H9 (cell line): ENCODE results near the gene DCAF15. TPM values are rescaled to one million over a fixed set of nuclear protein-coding genes. Genes with fewer than 3 reads are reported as not detected.

Experiments
- DNase-seq: peaks from one replicate; pipeline ENCODE4 v3.0.0-alpha.2; 2017
- H2AFZ ChIP-seq: one replicate; pipeline ENCODE4 v1.6.1; 2013; ENCODE audit warnings: mild to moderate bottlenecking, low read length, control low read depth, moderate library complexity
- H2AK5ac ChIP-seq: 2 replicates; pipeline ENCODE4 v1.6.1; 2013; ENCODE audit warnings: low read length, control low read depth, mixed read lengths; ENCODE audit not compliant: insufficient read length
- H2BK120ac ChIP-seq: one replicate; pipeline ENCODE4 v1.6.1; 2013; ENCODE audit warnings: low read depth, mild to moderate bottlenecking, low read length, control low read depth, inconsistent platforms; ENCODE audit not compliant: poor library complexity, severe bottlenecking
- H2BK12ac ChIP-seq: 2 replicates; pipeline ENCODE4 v1.6.1; 2013; ENCODE audit warnings: low read length, control low read depth, mixed read lengths, low read depth; ENCODE audit not compliant: insufficient read length
- H2BK15ac ChIP-seq: 2 replicates; pipeline ENCODE4 v1.6.1; 2013; ENCODE audit warnings: low read depth, low read length, control low read depth
- H2BK20ac ChIP-seq: one replicate; pipeline ENCODE4 v1.6.1; 2013; ENCODE audit warnings: low read depth, mild to moderate bottlenecking, low read length, control low read depth, inconsistent platforms; ENCODE audit not compliant: poor library complexity, severe bottlenecking
- H2BK5ac ChIP-seq: 2 replicates; pipeline ENCODE4 v1.6.1; 2013; ENCODE audit warnings: low read length, control low read depth, mixed read lengths; ENCODE audit not compliant: insufficient read length
- H3K14ac ChIP-seq: 2 replicates; pipeline ENCODE4 v1.6.1; 2013; ENCODE audit warnings: low read length, control low read depth; ENCODE audit not compliant: insufficient read depth
- H3K18ac ChIP-seq: 2 replicates; pipeline ENCODE4 v1.6.1; 2013; ENCODE audit warnings: low read depth, mild to moderate bottlenecking, mixed read lengths, low read length, control low read depth; ENCODE audit not compliant: insufficient read length
- H3K23ac ChIP-seq: 2 replicates; pipeline ENCODE4 v1.6.1; 2013; ENCODE audit warnings: low read length, control low read depth, mixed read lengths, low read depth; ENCODE audit not compliant: insufficient read length
- H3K23me2 ChIP-seq: 2 replicates; pipeline ENCODE4 v1.6.1; 2013; ENCODE audit warnings: low read depth, mild to moderate bottlenecking, mixed read lengths, low read length, control low read depth; ENCODE audit not compliant: insufficient read length, poor library complexity, severe bottlenecking
- H3K27ac ChIP-seq: 2 replicates; pipeline ENCODE4 v1.5.1; 2013; ENCODE audit warnings: low read length, control low read depth, mixed read lengths, low read depth; ENCODE audit not compliant: insufficient read length
- H3K27me3 ChIP-seq: 2 replicates; pipeline ENCODE4 v1.6.1; 2013; ENCODE audit warnings: low read length, control low read depth, inconsistent platforms; ENCODE audit not compliant: insufficient read depth
- H3K4ac ChIP-seq: 2 replicates; pipeline ENCODE4 v1.6.1; 2013; ENCODE audit warnings: low read depth, mild to moderate bottlenecking, control low read depth, inconsistent platforms, low read length, moderate library complexity
- H3K4me1 ChIP-seq: 2 replicates; pipeline ENCODE4 v1.6.1; 2013; ENCODE audit warnings: low read length, control low read depth, inconsistent platforms; ENCODE audit not compliant: insufficient read depth
- H3K4me2 ChIP-seq: 2 replicates; pipeline ENCODE4 v1.6.1; 2013; ENCODE audit warnings: low read length, control low read depth, mixed read lengths; ENCODE audit not compliant: insufficient read length, insufficient read depth
- H3K56ac ChIP-seq: 2 replicates; pipeline ENCODE4 v1.6.1; 2013; ENCODE audit warnings: low read depth, mild to moderate bottlenecking, mixed read lengths, low read length, control low read depth; ENCODE audit not compliant: insufficient read length
- H3K79me1 ChIP-seq: 2 replicates; pipeline ENCODE4 v1.6.1; 2013; ENCODE audit warnings: low read depth, mild to moderate bottlenecking, moderate library complexity, low read length, control low read depth, inconsistent platforms; ENCODE audit not compliant: insufficient read depth, poor library complexity, severe bottlenecking
- H3K79me2 ChIP-seq: 2 replicates; pipeline ENCODE4 v1.6.1; 2013; ENCODE audit warnings: low read length, control low read depth, inconsistent platforms; ENCODE audit not compliant: insufficient read depth
- H3K9ac ChIP-seq: 2 replicates; pipeline ENCODE4 v1.6.1; 2013; ENCODE audit warnings: low read length, control low read depth, mixed read lengths; ENCODE audit not compliant: insufficient read length; ENCODE audit errors: extremely low read depth
- H3K9me3 ChIP-seq: one replicate; pipeline ENCODE4 v1.6.1; 2013; ENCODE audit warnings: low read depth, low read length, inconsistent platforms; ENCODE audit not compliant: control insufficient read depth
- H3T11ph ChIP-seq: one replicate; pipeline ENCODE4 v1.6.1; 2013; ENCODE audit warnings: mild to moderate bottlenecking, low read length, control low read depth, inconsistent platforms
- H4K20me1 ChIP-seq: one replicate; pipeline ENCODE4 v1.6.1; 2013; ENCODE audit not compliant: control insufficient read depth, insufficient read length, insufficient read depth
- H4K5ac ChIP-seq: 2 replicates; pipeline ENCODE4 v1.6.1; 2013; ENCODE audit warnings: low read depth, mild to moderate bottlenecking, mixed read lengths, low read length, control low read depth; ENCODE audit not compliant: insufficient read length
- H4K8ac ChIP-seq: replicated peaks from 2 replicates; pipeline ENCODE4 v1.6.1; 2013; ENCODE audit warnings: low read length, control low read depth, mixed read lengths, low read depth; ENCODE audit not compliant: insufficient read length
- H4K91ac ChIP-seq: 2 replicates; pipeline ENCODE4 v1.6.1; 2013; ENCODE audit warnings: low read depth, mild to moderate bottlenecking, moderate library complexity, mixed read lengths, low read length, control low read depth; ENCODE audit not compliant: insufficient read length
- H3K27ac Mint-ChIP-seq, 3 experiments: 2 replicates in 2 of 3; 3 replicates in 1 of 3; pipeline ENCODE4 v1.8.0; 2020 to 2021; ENCODE audit warnings: mixed read lengths in 3 of 3, mild to moderate bottlenecking in 1 of 3, moderate library complexity in 1 of 3
- H3K27me3 Mint-ChIP-seq: 2 replicates; pipeline ENCODE4 v1.8.0; 2021; ENCODE audit warnings: low read depth, mild to moderate bottlenecking, moderate library complexity, mixed read lengths
- H3K36me3 Mint-ChIP-seq, 3 experiments: 2 replicates in 2 of 3; 3 replicates in 1 of 3; pipeline ENCODE4 v1.8.0; 2020 to 2021; ENCODE audit warnings: low read depth in 3 of 3, mixed read lengths in 3 of 3; ENCODE audit not compliant: insufficient read depth in 1 of 3
- H3K4me1 Mint-ChIP-seq, 2 experiments: 2 replicates each; pipeline ENCODE4 v1.8.0; 2020; ENCODE audit warnings: mixed read lengths in 2 of 2
- H3K4me3 Mint-ChIP-seq, 2 experiments: 2 replicates in 1 of 2; 3 replicates in 1 of 2; pipeline ENCODE4 v1.8.0; 2020 to 2021; ENCODE audit warnings: mild to moderate bottlenecking in 2 of 2, mixed read lengths in 2 of 2, moderate library complexity in 1 of 2
- H3K9me3 Mint-ChIP-seq, 2 experiments: 2 replicates in 1 of 2; 3 replicates in 1 of 2; pipeline ENCODE4 v1.8.0; 2020; ENCODE audit warnings: mild to moderate bottlenecking in 2 of 2, mixed read lengths in 2 of 2, moderate library complexity in 1 of 2
- CTCF ChIP-seq: fragments of 200-600 bp; sonication (generic); conservative IDR thresholded peaks from 3 replicates; pipeline ENCODE4 v1.8.0; 2021; ENCODE audit warnings: antibody characterized with exemption, mild to moderate bottlenecking
- WGBS: extraction: QIAGEN DNeasy Blood & Tissue Kit; methylation state at CpG from one replicate; pipeline ENCODE4 v1.1.7; 2013; ENCODE audit warnings: missing lambda C conversion rate, low lambda C conversion rate, mixed read lengths; ENCODE audit not compliant: insufficient read length; ENCODE audit errors: extremely low coverage; 5-methylcytosine and 5-hydroxymethylcytosine counted together
- total RNA-seq: library from RNA; stranded (reverse); gene quantifications from 2 replicates; pipeline ENCODE4 v1.2.1, GENCODE V29; 2021

DCAF15 gene
- total RNA-seq, 1 experiment from 2014 or later, result 82.5 TPM

GRCh38 chr19:13929956-13930355, 22.4 kb upstream of the DCAF15 start:
- Histone ChIP-seq H3K4me2 (no peak overlapping the region), H3K23me2 (no peaks in the 10 kb centered on the region), H3K27ac (no peak overlapping the region), H3T11ph (no peak overlapping the region), H2BK120ac (no peak overlapping the region), H3K56ac (no peak overlapping the region), H3K23ac (no peak overlapping the region), H2AK5ac (no peak overlapping the region), H3K9ac (no peak overlapping the region), H3K9me3 (no peaks in the 10 kb centered on the region), H4K5ac (no peak overlapping the region), H3K4me1 (peaks cover 3% of the 10 kb centered on the region; the same call in 1 of the 2 replicates), H2BK12ac (no peak overlapping the region), H2AFZ (no peak overlapping the region), H2BK20ac (no peak overlapping the region), H4K20me1 (peaks cover 5% of the 10 kb centered on the region), H3K79me2 (no peaks in the 10 kb centered on the region), H3K14ac (no peak overlapping the region), H3K4ac (no peak overlapping the region), H3K18ac (no peak overlapping the region), H3K79me1 (no peaks in the 10 kb centered on the region), H3K27me3 (no peaks in the 10 kb centered on the region), H4K91ac (no peak overlapping the region), H2BK5ac (no peak overlapping the region), H2BK15ac (no peak overlapping the region), H4K8ac (no peak overlapping the region)
- TF ChIP-seq CTCF, result no peak
- Mint-ChIP-seq H3K9me3 (no peaks in the 10 kb centered on the region), H3K27ac (no peak overlapping the region), H3K4me1 (peaks cover 6 to 10% of the 10 kb centered on the region in 2 experiments), H3K4me3 (no peak overlapping the region), H3K27me3 (no peaks in the 10 kb centered on the region; the same call in 1 of the 2 replicates), H3K36me3 (peaks cover 14 to 36% (median 28%) of the 10 kb centered on the region in 3 experiments; a peak in 6 of 7 replicates)
- no CpG with 5 or more reads among the region's 17 CpGs for WGBS
- DNase-seq, result no peak
